NCI-H82 (cell line): Measurements from ENCODE around the gene ENOX1.

ENCODE experiments used
- DNase-seq: peaks from one replicate; lab custom pipeline; 2025; lab: John Stamatoyannopoulos, UW

Gene ENOX1

DNA sequence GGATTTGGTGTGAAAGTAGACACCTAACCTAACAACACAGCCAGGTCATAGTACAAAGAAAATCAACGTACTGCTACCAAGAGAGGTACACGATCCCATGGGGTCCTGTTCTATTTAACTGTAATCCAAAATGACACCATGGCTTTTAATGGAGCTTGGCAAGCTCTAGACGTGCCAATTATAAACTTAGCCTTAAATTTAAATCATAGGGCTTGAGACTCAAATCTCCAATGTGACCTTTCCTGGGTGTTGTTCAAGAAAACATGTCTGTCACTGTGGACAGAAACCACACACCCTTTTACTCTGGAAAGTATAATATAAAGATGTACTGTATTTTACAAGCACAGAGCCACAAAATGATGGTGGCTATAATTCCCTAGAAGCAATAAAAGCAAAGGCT, 299.3 kb downstream of the ENOX1 start:
- DNase-seq, result no peak

DNA sequence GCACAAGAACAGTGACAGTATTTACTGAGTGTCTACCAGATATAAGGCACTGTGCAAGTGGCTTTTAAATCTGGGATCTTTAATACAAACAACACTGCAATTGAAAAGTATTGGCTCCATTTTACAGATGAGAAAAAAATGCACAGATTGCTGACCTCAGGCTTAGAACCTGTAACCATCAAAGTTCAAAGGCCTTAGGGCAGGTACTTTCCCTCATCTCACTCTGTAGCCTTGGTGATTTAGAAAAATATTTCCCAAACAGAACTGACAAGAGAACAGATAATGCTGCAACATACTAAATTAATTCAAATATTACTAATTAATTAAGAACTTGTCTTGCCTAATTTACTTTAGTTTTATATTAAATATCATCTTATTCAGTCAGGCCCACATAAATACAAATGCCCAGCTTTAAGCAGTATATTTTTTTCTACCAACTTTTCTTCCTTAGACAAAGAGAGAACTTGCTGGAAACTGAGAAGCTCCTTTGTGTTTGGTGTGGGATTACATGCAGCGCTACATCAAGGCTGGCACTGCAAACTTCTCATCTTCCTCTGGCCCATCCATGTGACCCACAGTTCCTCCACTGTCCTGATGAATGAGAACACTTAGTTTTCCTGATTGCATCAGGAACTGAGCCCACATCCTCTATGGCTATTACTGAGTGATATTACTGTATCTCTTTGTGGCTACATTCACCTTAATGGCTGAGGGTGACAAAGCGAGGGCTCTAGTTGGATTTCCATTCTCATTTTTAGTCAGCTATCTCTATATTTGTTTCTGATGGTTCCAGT, 302.1 kb downstream of the ENOX1 start:
- DNase-seq, result no peak

DNA sequence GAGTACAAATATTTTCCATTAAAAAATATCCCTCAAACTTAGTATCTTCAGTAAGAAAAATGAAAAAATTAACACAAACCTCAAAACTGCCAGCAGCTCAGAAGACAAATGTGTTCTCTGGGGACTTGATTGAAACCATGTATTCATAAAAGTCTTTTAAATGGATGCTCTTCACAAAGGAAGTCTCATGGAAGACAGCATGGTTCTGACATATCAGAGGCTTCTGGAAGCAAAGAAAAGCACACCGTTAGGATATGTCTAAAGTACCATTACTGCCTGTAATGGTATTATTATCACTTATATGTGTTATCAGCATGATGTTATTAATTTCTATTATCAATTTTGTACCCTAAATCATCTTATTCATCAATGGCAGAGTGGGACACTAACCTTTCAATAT, 302.8 kb downstream of the ENOX1 start:
- DNase-seq, result no peak

DNA sequence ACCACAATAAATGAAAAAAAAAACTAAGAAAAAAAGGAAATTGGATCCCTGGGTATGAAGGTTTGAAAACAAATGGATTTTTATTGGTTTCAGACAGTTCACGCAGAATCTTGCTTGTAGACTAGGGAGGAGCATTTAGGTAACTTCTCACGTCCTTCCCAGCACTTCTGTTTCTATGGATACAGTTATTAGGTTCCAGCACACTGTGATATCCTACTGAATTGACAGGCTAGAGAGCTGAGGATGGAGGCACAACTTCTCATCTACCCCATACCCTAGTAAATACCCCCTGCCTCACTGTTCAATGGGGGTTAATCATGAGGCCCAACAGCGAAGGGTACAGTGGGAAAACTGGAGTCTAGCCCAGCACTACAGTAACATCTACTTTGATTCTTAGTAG, 304.1 kb downstream of the ENOX1 start:
- DNase-seq, result no peak

DNA sequence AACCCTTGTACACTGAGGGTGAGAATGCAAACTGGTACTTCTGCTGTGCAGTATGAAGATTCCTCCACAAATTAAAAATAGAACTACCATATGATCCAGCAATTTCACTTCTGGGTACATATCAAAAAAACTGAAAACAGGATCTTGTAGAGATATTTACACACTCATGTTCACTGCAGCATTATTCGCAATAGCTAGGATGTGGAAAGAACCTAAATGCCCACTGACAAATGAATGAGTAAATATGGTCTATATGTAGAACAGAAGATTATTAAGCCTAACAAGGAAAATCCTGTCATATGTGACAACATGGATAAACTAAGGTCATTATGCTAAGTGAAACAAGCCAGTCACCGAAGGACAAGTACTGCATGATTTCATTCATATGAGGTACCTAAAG, 304.7 kb downstream of the ENOX1 start:
- no peak for DNase-seq

DNA sequence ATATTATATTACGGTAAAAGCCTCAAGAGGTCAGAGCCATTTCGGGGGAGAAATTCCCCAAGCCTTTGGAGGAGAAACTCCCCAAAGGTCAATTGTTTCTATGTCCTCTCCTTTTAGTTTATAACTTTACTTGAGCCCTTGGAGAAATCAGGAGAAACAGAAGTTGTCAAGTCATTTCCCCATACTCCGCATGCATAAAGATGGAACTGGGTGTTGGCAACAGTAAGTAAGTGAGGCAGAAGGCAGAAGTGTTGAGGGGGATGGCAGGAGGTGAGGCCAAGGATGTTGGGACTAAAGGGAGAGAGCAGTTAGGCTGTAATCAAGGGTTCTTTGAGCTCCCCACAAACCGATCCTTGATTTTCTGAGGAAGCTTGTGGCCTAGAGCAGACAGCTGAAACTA, 307.9 kb downstream of the ENOX1 start:
- no peak for DNase-seq

DNA sequence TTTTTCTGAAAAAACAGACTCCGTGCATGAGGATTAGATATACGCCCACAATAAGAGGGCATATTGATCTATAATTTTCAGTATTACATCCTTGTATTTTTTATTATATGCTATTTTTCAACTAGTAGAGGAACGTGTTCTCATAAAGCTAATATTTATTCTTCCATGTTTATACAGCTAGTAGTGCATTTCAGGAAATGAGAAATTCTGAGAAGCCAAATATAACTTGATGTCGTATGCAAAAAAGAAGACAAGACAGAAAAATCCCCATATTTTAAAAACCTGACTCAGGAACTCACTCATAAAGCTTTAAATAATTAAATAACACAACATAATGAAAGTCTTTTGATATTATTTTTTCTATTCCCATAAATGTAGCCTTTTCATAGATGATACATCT, 308.6 kb downstream of the ENOX1 start:
- DNase-seq, result no peak

DNA sequence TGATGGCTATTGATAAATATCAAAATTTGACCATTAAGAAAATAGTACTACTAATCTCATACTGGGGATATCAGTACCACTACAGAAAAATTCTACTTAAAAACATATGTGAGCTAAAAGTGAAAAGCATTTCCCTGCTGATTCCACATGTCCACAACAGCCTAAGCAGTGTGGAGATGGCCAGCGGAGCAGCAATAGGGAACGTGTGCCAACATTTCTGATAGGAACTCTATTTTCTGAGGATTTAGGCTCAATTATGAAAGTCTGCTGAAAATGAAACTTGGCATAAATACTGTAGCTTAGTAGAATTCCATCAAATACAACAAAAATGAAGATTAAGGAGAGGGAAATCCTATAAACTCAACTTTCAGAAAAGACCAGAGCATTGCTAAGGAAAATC, 311.6 kb downstream of the ENOX1 start:
- DNase-seq, result no peak

DNA sequence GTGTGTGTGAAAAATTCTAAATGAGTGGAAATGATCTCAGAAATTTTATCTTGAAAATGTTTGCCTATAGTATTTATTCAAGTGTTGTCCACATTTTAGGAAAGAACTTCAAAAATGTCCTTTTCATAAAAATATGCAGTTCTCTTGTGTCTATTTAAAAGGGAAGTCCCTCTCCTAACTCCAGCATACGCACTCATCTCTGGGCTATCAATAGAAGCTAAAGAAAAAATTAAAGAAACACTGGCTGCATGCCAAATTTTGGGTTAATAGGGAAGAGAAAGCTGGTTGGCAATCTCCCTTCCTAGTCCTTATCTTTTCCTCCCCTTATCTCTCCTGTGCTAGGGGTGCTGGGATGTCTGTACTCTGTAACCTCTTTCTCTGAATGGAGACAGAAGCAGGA, 313.3 kb downstream of the ENOX1 start:
- DNase-seq, result peak; percentile 45

DNA sequence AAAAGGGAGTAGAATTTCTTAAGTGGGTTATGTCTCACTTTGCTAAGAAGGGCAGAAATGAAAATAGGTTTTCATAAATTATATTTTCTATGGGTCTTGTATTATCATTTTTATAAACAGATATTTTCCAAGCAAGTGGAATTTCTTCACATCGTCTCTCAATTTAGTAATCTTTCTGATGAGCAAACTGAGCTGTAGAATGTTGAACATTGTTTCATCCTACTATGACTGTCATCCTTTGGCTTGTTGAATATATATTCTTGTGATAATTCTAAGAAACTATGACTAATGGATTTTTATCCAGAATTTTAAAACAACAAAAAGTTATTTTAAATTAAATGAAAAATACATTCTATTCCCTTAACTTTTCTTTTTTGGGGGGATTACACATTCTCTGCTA, 313.8 kb downstream of the ENOX1 start:
- DNase-seq, result no peak

DNA sequence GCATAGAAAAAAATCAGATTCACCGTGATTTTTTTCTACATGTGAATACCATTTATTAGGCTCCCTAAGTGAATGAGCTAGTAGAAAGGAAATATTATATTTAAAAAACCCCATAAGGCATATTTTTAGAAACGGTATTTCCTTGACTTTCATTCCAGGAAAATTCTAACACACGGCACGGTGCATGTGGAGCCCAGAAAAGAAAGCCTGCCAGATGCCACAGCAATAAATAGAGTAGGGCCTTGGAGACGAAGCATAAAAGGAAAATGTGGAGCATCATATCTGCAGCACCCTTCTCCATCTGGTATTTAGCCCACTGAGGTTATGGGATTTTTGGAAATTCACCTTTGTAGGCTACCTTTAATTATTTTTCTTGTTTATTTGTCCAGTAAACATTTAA, 314.4 kb downstream of the ENOX1 start:
- DNase-seq, result peak; percentile 6

DNA sequence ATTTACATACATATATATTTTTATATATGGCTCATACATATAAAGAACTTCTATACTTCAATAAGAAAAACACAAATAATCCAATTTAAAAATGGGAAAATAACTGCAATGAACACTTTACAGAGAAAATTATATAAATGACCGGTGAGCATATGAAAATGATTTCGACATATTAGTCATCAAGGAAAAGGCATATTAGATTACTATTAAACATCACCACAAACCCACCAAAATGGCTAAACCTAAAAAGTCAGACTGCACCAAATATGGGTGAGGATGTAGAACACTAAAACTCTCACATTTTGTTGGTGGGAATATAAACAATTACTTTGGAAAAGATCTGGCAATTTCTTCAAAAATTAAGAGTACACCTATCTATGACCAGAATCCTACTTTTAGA, 316.2 kb downstream of the ENOX1 start:
- DNase-seq, result no peak

DNA sequence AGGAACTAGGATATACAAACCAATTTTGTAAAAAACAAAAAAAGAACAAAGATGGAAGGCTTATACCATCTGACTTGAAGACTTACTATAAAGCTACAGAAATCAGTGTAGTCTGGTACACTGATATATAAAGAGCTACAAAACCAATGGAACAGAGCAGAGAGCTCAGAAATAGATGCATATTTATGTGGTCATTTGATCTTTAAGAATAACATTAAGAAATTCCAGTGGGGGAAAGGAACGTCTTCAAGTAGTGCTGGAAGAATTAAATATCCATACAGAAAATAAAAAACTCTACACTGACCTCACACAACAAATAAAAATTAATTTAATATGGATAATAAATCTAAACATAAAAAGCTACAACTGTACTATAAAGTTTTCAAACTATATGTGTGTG, 317.0 kb downstream of the ENOX1 start:
- no peak for DNase-seq

DNA sequence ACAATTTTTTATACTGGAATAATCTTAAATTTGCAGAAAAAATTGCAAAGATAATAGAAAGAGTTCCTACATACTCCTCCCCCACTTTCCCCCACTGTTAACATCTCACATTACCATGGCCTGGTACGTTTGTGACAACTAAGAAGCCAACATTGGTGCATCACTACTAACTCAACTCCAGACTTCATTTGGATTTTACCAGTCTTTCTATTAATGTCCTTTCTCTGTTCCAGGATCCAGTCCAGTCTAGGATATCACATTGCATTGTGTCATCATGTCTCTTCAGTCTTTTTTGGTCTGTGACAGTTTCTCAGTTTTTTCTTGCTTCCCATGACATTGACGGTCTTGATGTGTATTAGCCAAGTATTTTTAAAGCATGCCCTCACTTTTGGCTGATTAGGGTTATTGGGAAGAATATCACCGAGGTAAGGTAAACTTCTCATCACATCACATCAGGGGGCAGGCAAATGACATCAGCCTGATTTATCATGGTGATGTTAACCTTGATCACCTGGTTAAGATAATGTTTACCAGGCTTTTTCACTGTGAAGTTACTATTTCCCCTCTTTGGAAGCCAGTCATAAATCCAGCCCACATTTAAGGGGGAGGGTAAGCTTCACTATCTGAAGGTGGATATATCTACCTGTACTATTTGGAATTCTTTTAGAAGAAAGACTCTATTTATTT, 322.1 kb downstream of the ENOX1 start:
- DNase-seq, result no peak

DNA sequence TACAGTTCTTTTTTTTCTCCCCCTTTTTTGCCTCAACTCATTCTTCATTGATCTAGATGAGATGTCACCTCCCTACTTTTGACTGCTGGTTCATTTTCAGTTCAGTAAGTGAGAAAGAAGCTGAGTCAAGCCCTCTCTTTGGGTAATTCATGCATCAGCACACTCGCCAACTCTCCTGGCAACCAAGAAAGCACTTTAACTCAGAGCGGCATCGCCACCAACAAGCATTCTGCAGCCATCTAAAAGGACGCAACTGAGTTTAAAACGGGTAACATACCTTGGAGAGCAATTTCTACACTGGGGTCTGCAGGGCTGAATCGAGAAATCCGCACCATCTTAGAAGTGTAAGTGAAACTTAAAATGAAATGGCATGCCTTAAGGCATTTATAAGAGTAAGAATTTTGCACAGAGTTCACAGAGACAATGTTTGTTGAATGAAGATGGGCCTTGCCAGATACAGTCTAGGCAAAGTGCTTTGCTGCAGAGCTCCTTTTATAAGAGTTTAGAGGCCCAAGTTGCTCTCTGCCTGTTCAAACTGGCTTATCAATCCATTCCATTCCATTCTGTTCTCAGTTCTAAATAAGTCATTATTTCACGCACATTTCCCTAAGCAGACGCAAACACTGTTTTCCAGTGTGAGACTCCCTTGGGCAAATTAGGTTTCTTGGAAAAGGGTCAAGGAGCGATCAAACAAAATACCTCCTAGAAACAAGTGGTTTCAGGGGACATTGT, 338.0 kb downstream of the ENOX1 start:
- no peak for DNase-seq

DNA sequence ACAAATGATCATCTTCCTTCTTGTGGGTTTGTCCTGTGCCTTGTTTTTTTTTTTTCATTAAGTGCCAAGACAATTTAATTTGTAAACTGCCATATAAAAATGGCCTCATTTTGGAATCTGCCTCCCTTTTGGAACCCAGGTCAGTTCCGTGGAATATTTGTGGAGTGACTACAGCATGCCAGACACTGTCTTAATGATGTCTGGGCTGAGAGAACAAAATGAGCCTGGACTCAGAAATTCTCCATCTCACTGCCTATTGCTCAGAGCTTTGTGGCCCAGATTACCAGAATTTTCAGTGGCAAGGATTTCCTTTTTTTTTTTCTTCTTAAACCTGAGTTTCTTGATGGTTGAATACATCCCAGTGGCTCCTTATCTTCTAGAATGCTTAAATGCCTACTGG, 340.6 kb downstream of the ENOX1 start:
- DNase-seq, result no peak

DNA sequence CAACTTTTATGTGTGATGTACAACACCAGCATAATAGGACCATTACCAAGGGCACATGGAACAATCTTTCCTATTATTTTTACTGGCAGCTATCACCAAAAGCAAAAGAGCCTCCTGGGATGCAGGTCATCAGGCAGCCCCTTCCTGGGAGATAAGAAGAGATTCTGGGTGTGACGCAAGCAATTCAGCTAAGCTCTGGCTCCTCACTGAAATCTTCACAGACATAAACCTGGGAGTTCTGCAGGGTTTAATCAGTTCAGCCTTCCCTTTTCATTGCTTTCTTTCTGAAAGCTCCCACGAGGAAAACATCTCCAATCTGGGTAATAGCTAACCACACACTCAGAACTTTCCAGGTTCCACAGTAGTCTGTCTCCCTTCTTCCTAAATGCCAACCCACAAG, 341.1 kb downstream of the ENOX1 start:
- no peak for DNase-seq

DNA sequence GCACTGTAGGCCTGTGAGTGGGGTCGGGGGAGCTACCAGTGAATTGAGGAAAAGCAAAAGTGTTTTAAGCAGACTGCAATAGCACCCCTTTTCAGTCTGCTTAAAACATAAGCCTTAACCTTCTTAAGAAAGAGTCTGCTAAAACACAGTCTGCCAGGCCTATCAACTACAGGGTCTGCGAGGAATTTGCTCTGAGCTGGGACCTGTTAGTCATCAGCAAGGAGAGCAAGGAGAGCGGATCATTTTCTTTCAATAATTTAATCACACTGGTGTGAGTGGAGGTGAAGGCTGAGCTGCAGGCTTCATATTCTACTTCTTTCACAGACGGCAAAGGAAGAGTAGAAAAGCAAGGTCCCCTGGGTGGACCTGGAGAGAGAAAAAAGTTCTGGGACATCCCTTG, 342.7 kb downstream of the ENOX1 start:
- DNase-seq, result peak; percentile 13

DNA sequence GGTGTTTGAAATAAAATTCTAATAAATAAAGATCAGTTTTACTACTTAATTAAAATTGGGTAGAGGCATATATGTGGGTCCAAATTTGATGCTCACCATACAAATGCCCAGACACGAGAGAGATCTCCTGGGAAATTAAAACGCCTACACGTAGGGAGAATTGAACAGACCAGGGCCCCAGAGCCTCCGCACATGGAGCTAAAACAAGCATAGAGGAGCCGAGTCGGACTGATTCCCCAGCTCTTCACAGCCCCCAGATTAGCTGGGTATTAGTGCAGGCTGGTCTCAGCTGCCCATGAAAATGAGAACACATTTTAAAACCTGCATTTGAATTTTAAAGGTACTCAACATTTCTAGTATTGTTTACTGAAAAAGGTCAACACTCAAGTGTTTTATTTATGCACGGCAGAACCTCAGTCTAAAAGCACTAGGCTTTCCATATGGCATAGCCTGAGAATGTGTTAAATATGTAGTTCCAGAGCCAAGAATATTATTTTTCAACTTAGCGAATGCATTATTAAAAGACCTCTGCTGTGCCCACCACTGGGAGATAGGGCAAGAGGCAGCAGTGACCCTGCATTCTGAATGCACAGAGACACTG, 344.8 kb downstream of the ENOX1 start:
- peak; percentile 73 for DNase-seq

DNA sequence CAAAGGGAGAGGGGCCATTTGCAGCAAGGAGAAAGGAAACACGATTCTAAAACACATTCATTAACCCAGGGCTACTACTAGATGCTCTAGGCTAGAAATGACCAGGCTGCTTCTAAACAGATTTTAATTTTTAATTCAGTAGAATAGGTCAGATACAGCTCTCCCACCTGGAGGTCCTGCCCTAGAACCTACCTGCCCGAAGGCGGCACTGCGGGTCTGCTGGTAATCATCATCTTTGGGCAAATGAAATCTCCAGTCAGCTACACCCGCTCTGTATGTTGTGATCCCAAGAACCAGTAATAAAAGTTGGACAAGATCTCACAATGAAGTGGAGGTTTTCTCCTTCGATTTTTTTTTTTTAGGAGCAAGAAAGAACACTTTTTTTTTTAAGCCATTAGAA, 345.3 kb downstream of the ENOX1 start:
- peak; percentile 8 for DNase-seq

DNA sequence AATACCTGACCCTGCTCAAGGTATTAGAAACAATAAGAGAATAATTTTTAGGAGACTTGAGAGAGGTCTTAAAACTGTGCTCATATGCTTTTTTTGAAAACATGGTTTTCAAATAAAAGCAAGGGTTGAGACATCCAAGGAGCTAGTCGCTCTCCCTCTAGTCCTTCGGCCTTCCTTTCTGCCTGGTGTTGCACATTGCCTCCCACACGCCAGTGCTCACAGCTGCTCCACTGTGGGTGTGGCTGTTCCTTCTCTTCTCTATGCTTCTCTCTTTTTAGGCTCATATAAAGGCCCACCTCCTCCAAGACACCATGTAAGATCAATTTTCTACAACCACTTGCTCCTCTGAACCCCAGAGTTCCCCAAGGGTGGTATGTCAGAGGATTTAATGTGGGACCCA, 352.6 kb downstream of the ENOX1 start:
- no peak for DNase-seq

DNA sequence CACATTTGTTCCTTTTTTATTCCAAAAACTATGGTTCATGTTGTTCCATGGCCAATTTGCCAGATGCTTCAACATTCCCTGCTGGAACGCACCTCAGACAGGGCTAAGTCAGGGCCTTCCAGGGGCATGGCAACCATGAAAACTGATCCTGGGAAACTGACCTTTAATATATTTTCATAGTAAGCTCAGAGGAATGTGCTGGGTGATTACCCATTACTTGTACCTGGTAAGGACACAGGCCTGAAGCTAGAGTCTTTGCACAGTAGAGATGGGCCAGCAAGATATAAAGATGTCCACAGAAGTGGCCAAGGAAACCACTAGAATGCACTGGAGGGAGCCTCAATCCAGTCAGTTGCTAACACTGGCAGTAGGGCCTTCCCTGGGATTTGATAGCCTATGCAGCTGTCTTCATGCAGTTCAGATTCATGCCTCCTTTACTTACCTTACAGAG, 353.1 kb downstream of the ENOX1 start:
- no peak for DNase-seq

DNA sequence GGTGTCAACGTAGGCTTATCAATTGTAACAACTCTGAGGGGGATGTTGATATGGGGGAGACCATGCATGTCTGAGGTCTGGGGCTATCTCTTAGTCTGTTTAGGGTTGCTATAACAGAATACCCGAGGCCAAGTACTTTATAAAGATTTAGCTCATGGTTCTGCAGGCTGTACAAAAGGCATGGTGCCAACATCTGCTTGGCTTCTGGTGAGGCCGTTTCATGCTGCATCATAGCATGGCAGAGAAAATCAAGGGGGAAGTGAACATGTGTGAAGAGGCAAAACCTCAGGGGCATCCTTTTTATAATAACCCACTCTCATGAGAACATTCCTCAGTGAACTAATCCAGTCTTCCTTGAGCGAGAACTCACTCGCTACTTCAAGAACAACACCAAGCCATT, 353.8 kb downstream of the ENOX1 start:
- DNase-seq, result no peak
